ENCODE results near the gene EVC.

Gene EVC

DNA sequence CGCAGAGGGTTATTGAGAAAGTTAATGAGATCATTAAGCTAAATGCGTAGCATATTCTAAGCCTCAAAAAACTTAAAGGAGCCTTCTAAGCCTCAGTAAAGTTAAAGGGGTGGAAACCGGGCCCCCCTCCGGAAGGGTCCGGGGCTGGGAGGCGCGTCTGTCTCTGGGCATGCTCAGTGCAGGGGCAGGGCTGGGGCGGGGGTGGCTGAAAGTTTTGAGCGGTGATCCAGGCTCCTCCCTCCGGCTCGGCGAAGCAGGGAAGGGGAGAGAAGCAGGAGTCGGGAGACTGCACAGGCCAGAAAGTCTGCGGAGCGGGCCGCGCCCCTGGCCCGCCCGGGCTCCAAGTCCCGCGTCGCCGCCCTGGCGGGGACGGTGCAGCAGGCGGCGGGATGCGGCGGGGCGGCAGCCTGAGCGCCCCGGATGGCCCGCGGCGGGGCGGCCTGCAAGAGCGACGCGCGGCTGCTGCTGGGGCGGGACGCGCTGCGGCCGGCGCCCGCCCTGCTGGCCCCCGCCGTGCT, at the start of gene EVC:
TSS of gene EVC (plus strand) at position 241 of the 518 bp plus-strand sequence. CDS start at position 421, 180 bp downstream.
- DNase-seq = peak; percentile 33

DNA sequence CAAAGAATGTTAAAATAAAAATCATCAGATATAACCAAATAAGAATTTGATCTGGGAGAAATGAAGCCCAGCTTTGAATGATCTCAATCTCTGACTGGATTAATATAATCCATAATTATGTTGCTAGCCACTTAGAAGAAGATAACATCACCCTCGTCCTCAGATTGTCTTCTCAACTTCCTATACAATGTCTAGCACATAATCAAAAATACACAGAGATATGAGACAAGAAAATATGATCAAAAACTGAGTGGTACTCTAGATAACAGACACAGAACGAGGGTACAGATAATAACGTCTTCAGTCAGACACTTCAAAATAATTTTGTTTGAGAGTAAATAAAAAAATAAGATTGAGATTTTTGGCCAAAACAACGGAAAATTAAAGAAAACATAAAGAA, 49.8 kb upstream of the EVC start:
- DNase-seq = no peak

DNA sequence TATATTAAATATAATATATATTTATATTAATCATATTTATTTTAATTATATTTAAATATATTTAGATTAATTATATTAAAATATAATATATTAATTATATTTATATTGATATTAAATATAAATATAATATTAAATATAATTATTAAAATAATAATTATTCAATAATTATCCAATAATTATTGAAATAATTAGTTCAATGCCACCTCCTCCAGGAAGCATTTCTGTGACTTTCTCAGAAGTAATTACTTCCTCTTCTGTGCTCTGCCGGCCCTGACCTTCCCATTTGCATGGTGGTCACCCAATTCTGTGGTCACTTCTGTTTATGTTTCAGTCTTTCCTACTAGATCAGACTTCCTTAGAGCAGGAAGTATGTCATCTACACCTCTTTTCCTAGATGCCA, 48.4 kb upstream of the EVC start:
- DNase-seq = no peak

DNA sequence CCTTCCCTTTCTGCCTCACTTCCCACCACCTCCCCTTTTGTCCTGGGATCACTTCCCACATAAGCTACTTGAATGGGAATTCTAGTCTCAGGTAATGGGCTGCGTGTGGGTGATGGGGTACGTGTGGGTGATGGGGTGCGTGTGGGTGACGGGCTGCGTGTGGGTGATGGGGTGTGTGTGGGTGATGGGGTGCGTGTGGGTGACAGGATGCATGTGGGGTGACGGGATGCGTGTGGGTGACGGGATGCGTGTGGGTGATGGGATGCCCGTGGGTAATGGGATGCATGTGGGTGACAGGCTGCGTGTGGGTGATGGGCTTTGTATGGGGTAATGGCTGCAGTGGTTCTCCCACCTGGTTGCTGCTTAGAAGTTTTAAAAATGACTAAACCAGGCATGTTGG, 46.2 kb upstream of the EVC start:
- DNase-seq = no peak

DNA sequence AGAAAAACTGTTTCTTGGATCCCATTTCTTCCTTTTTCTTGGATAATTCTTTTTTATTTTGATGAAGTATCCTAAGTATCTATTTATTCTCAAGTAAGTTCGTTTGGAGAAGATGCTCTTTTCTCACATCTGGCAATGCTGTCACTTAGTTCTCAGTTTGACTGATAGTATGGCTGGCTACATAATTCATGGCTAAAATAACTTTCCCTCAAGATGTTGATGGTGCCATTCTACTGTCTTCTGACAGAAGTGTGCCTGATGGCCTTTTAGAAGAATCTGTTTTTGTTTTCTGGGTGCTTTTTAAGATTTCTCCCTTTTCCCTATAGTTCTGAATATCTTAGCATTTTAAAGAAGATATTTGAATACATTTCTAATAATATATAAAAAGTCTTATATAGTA, 44.3 kb upstream of the EVC start:
- no peak for DNase-seq

DNA sequence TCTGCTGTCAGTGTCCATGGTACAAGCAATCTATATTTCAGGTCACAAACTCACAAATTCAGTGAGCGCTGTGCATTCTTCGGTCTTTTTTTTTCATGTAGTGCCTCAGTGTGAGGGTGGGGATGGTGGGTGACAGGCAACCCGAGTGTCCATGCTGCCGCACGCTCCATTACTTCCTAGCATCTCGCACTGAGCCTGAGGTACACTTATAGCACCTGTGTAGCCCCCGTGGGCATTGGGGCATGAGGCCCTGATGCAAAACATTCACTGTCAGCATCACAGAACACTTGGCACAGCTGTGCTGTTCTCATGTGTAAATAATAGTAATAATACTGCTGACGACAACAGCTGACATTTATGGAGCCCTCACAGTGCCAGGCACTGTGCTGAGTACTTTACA, 34.2 kb upstream of the EVC start:
- DNase-seq = no peak

DNA sequence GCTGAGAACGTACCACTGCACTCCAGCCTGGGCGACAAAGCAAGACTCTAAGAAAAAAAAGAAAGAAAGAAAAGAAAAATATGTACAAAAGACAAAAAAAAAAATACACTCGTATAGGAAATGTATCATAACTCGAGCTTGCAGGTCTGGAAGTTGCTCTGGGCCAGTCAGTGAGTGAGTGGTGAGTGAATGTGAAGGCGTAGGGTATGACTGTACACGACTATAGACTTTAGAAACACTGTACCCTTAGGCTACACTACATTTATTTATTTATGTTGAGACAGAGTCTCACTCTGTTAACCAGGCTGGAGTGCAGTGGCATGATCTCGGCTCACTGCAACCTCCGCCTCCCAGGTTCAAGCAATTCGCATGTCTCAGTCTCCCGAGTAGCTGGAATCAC, 32.0 kb upstream of the EVC start:
- no peak for DNase-seq

DNA sequence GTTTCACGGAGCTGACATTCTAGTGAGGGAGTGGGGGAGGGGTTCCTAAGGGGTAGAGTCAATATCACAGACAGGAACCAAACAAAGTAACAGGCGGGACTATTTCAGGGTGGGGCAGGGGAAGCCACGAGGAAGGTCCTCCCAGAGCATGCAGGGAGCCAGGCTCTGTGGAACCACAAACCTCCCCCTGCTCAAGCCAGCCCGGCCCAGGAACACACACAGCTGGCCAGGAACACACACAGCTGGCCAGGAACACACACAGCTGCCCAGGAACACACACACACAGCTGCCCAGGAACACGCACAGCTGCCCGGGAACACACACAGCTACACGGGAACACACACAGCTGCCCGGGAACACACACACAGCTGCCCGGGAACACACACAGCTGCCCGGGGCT, 27.4 kb upstream of the EVC start:
- DNase-seq = no peak

DNA sequence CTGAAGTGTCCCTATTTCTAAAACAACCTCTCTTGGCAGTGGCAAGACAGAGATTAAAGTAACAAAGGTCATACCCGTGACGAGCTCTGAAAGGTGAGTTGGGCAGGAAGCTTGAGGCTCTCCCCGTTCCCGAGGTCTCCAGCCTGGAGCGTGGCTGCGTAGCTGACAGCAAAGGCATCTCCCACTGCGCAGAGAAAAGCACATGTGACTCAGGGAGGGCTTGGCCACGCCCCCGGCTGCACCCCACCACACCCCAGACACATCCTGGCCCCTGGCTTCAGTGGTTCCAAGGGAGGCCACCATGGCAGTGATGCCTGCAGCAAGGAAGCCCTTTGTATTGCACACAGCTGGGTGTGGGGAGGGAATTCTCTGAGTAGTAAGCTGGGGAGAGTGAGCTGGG, 25.7 kb upstream of the EVC start:
- DNase-seq = no peak

DNA sequence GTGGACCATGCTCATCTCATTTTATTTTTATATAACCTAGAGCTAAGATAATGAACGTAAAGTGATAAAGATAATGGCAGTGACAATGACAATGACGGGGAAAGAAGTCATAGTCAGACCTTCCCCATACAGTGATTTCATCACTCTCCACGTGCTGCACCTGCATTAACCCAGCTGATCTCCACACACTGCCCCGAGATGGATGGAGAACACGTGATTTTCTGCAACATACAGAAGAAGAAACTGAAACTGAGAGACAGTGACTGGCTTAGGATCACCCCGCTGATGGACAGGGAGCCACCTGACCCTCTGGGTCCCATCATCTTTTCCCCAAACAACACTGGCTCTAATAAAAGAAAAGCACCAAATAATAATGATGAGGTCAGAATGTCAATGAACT, 24.7 kb upstream of the EVC start:
- no peak for DNase-seq

DNA sequence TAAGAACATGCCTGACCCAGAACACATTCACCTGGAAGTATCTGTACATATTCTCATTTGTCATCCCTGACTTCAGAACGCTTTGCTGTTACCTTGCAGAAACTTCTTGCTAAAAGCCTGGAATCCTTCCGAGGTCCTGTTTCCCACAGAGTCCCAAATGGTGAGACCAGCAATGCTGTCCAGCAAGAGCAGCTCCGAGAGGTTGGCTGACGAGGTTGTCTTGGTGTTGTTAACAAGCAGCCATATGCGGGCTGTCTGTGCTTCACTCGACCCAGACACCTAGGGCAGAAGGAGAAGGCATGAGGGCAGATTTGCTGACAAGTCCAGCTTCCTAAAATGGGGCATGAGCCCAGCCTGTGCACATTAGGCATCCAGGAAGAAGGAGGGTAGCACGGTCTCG, 21.9 kb upstream of the EVC start:
- DNase-seq = no peak

DNA sequence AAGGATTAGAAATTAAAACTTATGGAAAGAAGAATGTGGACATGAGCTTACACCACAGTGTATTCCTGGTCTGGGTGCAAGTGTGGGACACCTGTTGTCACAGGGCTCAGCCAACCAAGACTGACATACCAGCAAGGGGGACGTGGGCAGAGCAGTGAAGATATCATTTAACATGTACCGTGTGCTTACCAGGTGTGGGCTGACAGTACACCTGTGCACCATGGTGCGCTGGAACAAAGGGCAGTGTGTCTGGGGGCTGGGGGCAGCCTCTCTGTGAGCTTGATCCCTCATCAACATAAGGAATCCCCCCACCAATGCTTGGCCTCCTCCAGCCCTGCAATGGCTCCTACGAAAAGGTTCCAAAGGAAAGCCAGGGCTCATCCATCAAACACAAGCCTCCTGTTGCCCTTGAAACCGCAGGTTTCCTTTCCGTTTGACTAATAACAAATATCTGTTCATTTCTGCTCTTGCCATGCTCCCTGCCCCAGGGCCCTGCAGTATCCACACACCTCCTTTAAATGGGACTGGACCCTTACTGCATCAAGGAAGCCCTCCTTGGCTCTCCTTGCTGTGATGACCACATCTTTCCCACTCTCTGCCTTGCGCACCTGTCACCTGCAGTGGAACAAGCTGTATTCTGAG, 19.4 kb upstream of the EVC start:
- no peak for DNase-seq

DNA sequence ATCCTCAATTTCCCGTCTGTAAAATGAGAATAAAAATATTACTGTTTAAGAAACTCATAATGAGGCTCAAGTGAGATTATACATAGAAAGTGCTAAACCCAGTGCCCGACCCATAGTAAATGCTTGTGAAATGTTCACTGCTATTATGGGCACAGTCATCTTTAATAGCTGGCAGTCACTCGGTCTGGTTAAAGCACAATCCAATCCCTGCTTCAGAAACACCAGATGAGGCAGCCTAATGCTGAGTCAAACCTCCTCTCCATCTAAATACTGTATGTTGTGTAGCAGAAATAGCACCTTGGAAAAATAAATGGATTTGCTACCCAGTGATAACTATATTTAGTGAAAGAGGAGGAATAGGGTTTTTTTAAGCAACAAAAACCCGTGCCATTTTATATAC, 17.1 kb upstream of the EVC start:
- no peak for DNase-seq

DNA sequence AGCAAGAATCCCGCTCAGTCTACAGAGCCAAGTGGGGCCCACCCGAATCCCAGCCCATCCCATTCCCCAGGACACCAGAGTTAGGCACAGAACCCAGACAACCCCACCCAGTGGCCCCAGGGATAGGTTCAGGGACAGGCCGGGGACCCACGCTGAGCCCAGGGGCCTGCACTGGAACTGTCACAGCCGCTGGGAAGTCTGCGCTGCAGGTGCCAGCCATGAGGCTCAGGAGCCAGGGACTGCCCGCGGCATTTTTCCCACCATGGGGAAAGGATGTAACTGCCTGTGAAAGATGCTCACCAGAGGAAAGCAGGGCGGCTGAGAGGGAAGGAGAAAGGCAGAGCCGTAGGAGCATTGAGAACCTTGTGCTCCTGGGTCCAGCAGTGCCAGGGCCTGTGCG, 14.7 kb upstream of the EVC start:
- no peak for DNase-seq

DNA sequence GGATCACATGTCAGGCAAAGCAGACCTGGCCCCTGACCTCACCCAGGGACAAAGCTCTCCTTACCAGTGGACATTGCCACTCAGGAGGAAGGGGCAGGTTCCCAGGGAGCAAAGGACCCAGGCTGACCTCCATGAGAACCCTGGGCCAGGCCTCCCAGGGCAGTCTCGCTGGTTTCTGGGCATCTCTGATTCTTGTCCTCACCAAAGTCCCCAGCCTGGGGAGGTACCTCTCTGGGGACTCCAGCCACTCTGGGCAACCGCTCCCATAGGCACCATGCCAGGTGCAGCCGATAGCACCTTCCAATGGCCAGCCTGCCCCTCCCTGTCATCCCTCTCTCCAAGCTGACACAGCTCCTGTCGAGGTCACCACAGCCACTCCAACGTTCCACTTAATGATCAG, 10.5 kb upstream of the EVC start:
- DNase-seq = no peak

DNA sequence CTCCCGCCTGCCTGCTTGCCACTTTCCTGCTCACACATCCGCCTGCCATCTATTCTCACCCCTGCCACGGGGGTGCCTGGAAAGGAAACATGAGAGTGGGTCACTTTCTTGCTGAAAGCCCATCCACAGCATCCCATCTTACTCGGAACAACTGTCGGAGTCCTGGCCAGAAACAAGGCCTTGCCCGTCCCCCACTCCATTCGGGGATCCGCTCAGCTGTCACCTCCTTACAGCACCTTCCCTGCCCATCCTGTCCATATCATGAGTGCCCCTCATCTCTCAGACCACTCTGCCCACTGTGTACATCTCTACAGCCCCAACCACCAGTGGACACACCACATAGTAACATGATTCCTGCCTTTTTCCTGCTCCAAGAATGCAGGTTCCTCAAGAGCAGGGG, 9.0 kb upstream of the EVC start:
- DNase-seq = no peak

DNA sequence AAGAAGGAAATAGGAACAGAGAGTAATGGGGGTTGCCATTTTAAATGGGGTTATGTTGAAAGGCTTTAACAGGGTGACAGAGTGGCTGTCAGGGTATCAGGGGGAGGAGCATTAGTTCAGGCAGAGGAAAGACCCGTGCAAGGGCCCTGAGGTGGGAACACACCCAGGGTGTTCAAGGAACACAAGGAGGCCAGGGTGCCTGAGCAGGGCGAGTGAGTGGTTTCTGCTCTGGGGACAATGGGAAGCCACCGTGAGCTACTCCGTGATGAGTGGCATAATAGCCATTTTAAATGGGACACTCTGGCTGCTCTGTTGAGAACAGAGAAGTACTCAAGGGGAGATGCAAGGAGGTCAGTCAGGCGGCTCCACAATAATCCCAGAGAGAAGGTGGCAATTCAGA, 7.2 kb upstream of the EVC start:
- DNase-seq = no peak

DNA sequence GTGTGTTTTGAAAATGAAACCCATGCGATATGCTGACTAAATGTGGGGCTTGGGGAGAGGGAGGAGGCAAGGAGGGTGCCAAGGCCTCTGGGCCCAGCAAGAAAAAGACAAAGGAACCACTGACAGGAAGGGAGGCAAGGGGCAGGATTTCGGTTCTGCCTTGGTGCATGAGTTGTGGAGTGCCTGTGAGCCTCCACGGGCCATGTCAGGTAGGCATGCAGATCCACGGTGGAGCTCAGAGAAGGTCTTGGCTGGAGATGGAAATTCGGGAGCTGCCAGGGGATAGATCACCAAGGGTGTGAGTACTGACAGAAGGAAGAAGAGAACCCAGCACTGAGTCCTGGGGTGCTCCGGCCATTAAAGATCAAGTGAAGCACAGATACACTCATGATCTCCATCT, 6.7 kb upstream of the EVC start:
- no peak for DNase-seq

DNA sequence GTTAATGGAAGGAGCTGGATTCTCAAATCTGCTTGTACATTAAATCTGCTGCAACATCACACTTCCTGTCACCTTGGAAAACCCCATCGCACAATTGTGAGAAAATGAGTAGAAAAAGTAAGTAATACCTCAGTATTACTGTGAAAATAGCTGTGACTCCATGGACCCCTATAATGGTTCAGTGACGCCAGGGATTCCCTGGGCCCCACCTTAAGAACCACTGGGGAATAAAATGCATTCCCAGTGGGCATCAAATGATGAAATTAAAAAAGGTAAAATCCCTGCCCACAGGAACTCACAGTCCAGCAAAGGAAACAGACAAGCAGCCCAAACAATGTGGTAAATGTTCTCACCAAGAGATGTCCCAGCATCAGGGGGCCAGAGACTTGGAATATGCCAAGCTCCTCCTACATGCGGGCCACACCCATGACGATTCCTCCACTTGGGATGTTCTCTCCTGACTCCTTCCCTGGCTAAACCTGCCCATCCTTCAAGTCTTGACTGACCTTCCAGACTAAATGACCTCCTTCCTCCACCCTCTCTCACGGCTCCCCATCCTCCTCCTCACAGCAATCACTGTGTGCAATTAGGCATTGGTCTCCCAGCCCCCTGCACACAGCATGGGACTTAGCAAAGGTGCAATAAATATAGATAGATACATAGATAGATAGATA, 5.2 kb upstream of the EVC start:
- DNase-seq = no peak

DNA sequence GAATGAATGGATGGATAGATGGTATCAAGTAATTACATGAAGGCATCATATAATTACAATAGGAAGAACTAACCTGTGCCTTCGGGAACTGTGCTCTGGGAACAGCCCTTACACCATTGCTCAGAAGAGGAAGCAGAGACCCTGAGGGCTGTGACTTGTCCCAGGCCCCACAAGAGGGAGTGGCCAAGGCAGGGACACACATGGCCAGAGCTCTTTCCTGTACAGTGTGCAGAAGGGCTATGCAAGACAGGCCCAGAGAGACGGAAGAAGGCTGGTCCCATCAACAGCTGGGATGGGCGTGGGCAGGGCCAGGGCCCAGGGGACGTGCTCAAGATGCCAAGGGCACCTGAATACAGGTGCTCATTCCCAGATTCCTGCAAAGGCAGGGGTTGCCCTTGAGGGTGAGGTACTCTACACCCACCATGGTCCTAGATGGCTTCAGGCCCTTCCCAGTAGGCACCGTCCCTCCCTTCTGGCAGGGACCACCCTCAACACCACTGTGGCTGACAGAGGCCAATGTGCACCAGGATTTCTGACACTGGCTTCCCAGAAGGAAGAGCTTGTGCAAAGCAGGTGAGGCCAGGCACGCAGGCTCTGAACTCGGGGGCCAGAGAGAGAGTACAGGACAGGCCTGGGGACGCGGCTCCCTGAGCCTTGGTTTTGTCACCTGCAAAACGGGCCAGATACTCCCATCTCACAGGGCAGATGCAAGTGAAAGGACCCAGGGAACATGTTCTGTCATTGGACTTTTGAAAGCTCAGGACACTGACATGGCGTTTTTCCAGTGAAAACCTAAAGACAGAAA, 4.3 kb upstream of the EVC start:
- DNase-seq = no peak

DNA sequence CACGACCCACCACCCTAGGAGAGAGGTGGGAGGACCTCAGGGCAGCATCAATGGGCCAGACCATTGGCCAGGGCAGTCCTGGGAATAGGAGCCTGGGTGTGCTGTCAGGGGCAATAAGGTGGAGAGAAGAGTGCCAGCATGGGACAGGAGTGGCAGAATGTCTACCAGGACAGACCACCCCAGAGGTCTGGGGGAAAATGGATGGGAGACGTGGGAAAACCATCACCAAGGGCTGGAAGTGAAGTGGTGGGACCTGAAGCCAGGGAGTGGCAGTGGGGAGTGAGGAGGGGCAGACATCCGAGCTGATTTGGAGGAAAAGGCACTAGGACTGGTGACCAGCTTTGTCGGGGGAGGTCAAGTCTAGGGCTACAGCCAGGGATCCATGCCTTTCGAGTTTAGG, 3.6 kb upstream of the EVC start:
- no peak for DNase-seq

DNA sequence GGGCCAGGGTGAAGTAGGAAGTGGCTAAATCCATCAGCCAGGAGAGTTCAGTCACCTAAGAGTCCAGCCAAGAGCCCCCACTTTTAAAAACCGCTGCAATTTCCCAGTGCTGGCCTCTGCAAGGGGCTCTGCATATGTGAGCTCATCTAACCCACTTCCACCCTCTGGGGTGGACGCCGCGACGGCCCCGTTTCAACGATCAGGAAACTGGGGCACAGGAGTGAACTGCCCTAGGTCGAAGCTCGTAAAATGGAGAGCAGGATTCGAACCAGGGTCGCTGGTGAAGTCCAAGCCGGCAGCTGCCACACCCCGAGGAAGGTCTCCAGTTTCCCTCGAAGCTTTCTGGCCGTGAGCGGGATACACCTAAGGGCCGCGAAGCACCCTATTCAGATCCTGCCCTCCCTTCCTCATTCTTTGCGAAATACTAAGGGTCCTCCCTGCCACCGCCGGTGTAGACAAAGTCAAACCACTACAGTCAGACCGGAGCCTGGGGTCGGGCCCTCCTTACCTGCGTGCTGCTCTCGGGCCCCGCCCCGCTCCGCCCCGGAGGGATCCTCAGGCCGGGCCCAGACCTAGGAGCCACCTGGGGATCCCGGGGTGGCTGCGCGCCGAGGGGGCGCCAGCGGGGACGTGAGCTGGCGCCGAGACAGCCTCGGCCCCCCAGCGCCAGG, 3.1 kb upstream of the EVC start:
- DNase-seq = peak; percentile 24

DNA sequence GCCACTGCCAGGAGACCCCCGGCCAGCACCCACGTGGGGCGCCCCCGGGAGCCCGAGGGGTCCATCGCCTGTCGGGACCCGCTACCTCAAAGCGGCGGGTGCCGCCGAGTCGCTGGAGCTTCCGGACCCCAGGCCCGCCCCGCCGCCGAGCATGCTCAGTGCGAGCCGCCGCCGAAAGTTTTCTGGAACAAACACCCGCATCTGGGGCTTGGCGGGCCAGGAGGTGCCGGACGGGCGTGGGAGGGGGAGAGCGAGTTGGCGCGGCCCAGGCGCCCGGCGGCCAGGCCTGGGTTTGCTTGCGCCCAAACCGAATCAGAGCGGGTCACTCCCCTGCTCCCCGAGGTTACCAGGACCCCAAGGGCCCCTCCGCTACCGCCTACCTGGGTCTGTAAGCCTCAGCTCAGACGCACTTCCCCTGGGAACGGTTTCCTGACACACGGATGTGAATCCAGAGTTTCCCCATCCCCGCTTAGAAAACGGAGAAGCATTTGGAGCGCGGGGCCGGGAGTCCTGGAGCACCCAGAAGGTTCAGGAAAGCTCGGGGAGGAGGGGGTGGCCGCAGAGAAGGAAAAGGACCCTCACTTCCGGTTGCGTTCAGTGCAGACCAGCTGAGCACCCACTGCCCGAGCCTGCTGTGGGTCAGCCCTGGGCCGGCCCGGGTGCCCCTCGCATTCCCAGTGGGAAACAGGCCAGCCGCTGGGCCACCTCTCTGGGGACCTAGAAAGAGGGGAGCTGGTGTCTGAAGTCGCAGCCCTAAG, 2.4 kb upstream of the EVC start, which contains the start of gene EVC2:
TSS of gene EVC2 (minus strand) at position 111 of the 758 bp plus-strand sequence. CDS start at position 65, 46 bp downstream.
- peak; percentile 46 for DNase-seq

All from CD4-positive, alpha-beta T cell treated with Interleukin-17A for 4 hours (primary cell).